GM18870 (cell line): ENCODE results near the gene ABO.
"Not testable (repeated sequence)": the region's sequence is repeated elsewhere in the genome, so short reads cannot be mapped to it uniquely, and the experiment has no call there.

ENCODE experiments used
- ATAC-seq: cut with Tn5 transposase; IDR thresholded peaks from one replicate; pipeline ENCODE4 v1.9.1; 2021; ENCODE audit warnings: moderate library complexity; ENCODE audit not compliant: unreplicated experiment

The ABO gene

GRCh38 chr9:133246991-133247390, 28.0 kb downstream of the ABO start:
- ATAC-seq: no peak

DNA sequence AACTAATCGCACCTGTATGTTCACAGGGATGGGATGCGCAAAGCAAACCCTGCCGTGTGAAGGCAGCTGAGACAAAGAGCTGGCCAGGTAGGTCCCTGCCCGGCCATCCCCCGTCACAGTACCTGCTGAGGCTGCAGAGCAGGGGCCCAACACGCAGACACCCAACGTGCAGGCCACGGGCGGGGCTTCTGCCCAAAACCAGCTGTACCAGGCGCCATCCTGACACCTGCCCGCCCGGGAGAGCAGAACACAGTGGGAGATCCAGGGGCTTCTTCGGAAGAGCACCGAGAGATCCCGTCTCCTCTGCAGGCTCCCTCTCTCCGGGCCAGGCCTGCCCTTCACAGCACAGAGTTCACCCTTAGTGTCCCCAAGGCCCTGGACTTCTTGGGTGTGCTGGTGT, 28.4 kb downstream of the ABO start:
- ATAC-seq: no peak

GRCh38 chr9:133242991-133243390, 32.0 kb downstream of the ABO start:
- no peak for ATAC-seq

DNA sequence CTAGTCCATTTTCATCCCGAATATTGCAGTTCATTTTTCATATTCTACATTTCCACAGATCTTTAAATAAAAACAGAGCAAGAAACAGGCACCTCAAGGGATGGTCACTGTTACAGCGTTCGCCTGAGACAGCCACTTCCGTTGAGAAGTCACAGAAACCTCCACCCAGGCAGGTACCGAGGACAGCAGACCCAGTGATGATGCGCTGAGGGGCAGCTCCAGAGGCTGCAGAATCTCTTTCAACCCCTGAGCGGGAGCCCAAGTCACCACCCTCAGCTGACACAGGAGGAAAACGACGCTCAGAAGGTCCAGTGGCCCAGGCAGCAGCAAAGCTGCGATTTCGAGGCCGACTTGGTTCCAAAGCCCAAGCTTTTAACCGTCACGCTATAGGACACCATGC, 32.8 kb downstream of the ABO start:
- no peak for ATAC-seq

GRCh38 chr9:133239533-133240090, 35.4 kb downstream of the ABO start:
- no peak for ATAC-seq

GRCh38 chr9:133238851-133239532, 36.0 kb downstream of the ABO start:
- ATAC-seq: no peak

DNA sequence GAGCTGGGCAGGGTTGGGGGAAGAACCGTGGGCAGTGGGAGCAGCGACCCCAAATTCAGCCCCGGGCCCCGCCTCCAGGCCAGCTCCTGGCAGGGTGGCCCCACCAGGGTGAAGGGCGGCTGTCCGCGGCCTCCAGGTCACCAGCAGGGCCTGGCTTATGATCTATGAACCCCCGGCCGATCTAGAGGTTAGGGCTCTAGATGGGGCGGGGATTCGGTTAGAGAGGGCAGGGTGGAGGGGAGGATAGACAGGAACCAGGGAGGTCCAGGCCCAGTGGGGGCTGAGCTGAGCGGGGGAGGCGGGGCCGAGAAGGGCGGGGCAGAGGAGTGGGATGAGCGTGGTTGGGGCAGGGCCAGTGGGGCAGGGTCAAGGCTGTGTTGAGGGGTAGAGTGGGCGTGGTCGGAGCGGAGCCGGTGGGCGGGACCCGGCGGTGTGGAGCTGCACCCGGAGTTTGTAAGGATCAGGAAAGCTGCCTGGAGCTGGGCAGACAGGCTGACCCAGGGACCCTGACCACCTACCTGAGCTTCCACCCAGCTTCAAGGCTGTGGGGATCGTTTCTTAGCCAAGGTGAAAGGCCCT, 36.6 kb downstream of the ABO start:
- no peak for ATAC-seq

DNA sequence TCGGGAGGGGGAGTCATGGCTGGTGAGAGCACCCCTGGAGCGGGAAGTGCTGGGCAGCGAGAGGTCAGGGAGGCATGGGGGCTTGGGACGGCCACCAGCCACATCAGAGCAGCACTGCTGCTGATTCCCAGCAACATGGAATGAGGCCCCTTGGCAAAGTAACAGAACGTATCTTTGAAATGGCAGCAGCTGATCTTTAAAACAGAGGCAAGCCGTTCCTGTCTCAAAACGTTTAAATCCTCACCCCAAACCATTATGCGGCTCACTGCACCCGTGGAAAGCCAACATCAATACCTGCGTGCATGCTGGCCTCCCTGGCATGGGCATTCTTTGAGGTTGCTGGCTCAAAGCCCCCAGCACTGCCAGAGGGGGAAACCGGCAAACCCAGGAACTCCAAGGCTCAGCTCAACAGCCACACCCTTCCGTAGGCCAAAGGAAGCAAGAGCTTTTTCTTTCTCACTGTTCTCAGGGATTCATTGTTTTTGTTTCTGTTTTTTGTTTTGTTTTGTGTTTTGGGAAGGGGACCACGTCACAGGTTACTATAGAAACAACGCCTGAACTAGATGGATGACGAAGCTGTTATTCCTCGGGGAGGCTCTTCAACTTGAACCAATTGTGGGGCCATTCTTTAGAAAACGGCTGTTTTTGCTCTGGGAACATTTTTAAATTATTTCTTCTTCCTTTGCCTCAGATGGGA, 37.8 kb downstream of the ABO start:
- ATAC-seq: no peak

DNA sequence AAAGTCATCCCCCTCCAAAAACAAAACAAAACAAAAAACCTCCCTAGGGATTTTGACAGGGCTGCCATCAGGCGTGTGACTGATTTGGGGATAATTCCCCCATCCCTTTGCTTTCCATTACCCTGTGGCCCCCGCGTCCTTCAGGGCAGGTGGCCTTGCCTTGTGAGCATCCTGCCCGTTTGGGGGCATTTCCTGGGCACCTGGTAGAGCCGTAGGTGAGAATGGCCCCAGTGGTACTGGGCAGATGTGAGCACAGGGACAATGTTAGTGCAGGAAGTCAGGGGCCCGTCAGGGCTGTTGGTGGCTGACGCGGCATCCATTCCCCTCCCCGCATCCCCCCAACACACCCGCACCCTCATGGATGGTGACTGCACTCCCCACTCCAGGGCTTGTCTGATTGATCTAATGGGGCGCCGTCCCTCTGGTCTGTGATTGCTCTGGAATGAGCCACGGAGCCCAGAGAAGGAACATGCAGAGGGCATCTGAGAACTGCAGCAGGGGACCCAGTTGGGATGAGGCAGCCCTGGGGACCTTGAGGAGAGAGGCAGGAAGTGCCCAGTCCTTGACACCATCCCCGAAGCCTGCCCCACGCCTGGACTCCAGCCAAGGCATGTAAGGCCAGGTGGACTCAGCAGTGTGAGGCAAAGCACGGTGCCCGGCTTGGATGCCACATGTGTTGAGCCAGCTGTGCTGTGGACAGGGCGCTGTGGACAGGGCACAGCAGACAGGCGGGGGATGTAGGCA, 38.5 kb downstream of the ABO start:
- ATAC-seq: not testable (repeated sequence)

DNA sequence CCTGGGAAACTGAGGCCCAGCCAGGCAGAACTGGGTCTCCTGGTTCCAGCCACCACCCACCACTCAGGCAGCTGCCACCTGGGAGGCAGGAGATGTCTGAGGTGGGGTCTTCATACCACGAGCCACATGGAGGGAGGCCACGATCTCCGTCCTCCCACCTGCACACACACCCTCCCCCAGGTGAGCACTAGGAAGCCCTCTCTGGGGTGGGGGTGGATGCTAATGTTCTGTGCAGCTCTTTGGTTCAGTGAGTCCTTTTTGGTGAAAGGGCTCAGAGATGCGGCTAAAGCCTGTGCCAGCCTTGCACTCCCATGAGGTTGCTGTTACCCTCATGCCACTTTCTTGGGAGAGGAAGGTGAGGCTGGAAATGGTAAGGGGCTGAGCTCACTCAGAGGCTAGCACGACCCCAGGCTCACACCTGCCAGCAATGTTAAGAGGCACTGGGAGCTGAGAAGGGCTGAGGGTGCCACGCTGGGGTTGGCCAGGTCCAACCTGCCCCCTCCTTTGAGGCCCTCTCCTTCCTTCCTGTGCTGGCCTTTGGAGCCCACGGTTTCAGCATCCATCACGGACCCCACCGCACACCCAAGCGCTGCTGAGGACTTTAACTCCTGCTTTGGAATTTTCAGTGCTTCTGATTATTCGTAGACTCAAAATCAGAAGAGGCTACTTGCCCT, 39.3 kb downstream of the ABO start:
- ATAC-seq: no peak

GRCh38 chr9:133234577-133235322, 40.3 kb downstream of the ABO start:
- ATAC-seq: no peak

- no peak for ATAC-seq
Observed at GRCh38 chr9:133233681-133234432, 41.1 kb downstream of the ABO start.

DNA sequence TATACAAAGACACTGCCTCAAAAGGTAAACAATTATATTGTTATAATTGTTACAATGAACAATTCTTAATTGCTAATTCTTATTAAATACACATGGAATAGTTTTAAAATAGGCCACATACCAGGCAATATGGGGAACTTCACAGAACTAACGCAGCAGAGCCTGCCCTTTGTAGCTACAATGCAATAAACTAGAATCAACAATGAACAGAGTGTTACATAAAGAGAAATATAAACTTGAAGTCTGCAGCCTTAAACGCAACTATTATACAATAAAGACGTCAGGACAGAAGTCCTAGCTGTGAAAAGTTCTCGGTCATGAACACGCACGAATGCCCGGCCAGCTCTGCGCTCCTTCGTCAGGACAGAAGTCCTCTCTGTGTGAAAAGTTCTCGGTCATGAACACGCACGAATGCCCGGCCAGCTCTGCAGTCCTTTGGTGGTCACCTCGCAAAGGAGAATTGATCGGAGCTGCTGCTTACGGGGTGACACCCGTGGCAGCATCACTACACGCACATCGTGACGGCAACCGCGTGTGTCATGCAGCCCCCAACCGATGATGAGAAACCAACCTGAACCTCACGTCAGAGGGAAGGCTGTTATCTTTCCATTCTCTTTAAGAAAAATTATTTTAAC, 43.0 kb downstream of the ABO start:
- ATAC-seq: not testable (repeated sequence)

GRCh38 chr9:133230514-133230913, 44.5 kb downstream of the ABO start:
- ATAC-seq: not testable (repeated sequence)

DNA sequence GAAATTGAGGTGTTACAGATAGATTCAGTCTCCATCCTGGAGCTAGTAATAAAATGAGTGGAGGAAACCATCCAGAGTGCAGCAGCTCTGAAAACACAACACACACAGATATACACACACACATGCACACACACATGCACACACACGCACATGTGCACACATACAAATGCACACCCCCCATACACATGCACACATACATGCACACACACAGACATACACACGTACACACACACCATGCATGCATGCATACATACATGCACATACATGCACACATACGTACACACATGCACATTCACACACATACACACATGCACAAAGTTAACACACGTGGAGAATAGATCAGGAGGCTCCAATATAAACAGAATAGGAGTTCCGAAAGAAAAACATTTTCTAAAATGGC, 44.9 kb downstream of the ABO start:
- no peak for ATAC-seq

- not testable (repeated sequence) for ATAC-seq
Observed at GRCh38 chr9:133228474-133229193, 46.4 kb downstream of the ABO start.

DNA sequence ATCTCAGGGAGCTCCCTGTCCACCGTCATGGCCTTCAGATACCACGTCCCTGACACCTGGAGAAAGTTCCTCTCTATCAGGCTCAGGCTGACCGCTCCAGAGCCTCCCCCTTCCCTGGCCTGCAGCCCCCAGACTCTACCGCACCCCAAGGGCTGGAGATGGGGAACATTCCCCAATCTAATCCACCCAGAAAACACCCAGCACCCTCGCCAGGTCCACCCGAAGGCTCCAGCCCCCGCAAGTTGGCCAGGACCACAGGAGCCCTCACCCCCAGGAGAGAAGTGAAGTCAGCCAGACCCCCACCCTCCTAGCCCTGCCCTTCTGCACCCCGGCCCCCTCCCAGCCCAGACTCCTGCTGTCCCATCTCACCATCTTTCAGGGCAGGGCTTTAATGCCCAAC, 47.0 kb downstream of the ABO start:
- ATAC-seq: not testable (repeated sequence)

GRCh38 chr9:133227242-133227860, 47.6 kb downstream of the ABO start:
- ATAC-seq: no peak
